Common myeloid progenitor, CD34-positive (primary cell): ENCODE data around the gene SAMD3.
"Not testable (repeated sequence)": the region's sequence is repeated elsewhere in the genome, so short reads cannot be mapped to it uniquely, and the experiment has no call there.

Experiments used
- CTCF ChIA-PET: fragments of 350-600 bp; sonication (Branson Sonifier 250); formaldehyde crosslinking; loops from one replicate; lab custom pipeline; 2021; ENCODE audit warnings: antibody characterized with exemption; lab: Charles Lee
- POLR2A ChIA-PET: fragments of 350-600 bp; sonication (Branson Sonifier 250); formaldehyde crosslinking; loops from one replicate; lab custom pipeline; 2021; ENCODE audit warnings: antibody characterized with exemption; lab: Charles Lee
- DNase-seq, 3 donors: peaks; one replicate each; pipeline versions ENCODE4 v3.0.0 to v3.0.0-alpha.2; 2013
- H3K27ac ChIP-seq, 2 experiments: 1 replicate in 1 of 2; 2 replicates in 1 of 2; pipeline ENCODE4 v1.7.0; 2013; ENCODE audit warnings: inconsistent platforms in 2 of 2, low read length in 2 of 2, mild to moderate bottlenecking in 2 of 2, low read depth in 1 of 2, moderate library complexity in 1 of 2; ENCODE audit not compliant: severe bottlenecking in 2 of 2, insufficient read depth in 1 of 2, poor library complexity in 1 of 2
- H3K27me3 ChIP-seq, 5 experiments: replicated peaks in 2 of 5; 1 replicate in 3 of 5; 2 replicates in 2 of 5; pipeline versions ENCODE4 v1.6.1 to v1.7.0; 2013; ENCODE audit warnings: low read length in 4 of 5, mild to moderate bottlenecking in 2 of 5, moderate library complexity in 2 of 5, inconsistent platforms in 1 of 5; ENCODE audit not compliant: insufficient read depth in 5 of 5, control insufficient read depth in 4 of 5
- H3K36me3 ChIP-seq, 4 experiments: 1 replicate in 2 of 4; 2 replicates in 2 of 4; pipeline versions ENCODE4 v1.6.1 to v1.7.0; 2013; ENCODE audit warnings: low read length in 3 of 4, control low read depth in 1 of 4, mild to moderate bottlenecking in 1 of 4; ENCODE audit not compliant: control insufficient read depth in 4 of 4, insufficient read depth in 4 of 4
- H3K4me1 ChIP-seq, 4 experiments: 1 replicate in 3 of 4; 2 replicates in 1 of 4; pipeline versions ENCODE4 v1.6.1 to v1.7.1; 2013; ENCODE audit warnings: low read length in 3 of 4, mild to moderate bottlenecking in 3 of 4, control low read depth in 1 of 4, inconsistent platforms in 1 of 4, moderate library complexity in 1 of 4; ENCODE audit not compliant: control insufficient read depth in 4 of 4, insufficient read depth in 4 of 4; ENCODE audit errors: control extremely low read depth in 1 of 4
- H3K4me3 ChIP-seq, 7 experiments: 1 replicate in 4 of 7; 2 replicates in 3 of 7; pipeline versions ENCODE4 v1.5.1 to v1.7.0; 2013; ENCODE audit warnings: mild to moderate bottlenecking in 7 of 7, low read length in 6 of 7, moderate library complexity in 6 of 7, inconsistent platforms in 2 of 7, low read depth in 2 of 7, control low read depth in 1 of 7; ENCODE audit not compliant: insufficient read depth in 4 of 7, control insufficient read depth in 1 of 7; ENCODE audit errors: extremely low read depth in 1 of 7
- H3K9me3 ChIP-seq, 5 experiments: 1 replicate in 4 of 5; 2 replicates in 1 of 5; pipeline versions ENCODE4 v1.6.1 to v1.7.1; 2013; ENCODE audit warnings: low read length in 4 of 5, mild to moderate bottlenecking in 2 of 5, inconsistent platforms in 1 of 5, low read depth in 1 of 5, moderate library complexity in 1 of 5; ENCODE audit not compliant: control insufficient read depth in 4 of 5, insufficient read depth in 2 of 5; ENCODE audit errors: control extremely low read depth in 1 of 5
- WGBS: methylation state at CpG from one replicate; pipeline ENCODE4 v1.1.5; 2013; ENCODE audit not compliant: insufficient coverage; 5-methylcytosine and 5-hydroxymethylcytosine counted together

SAMD3 gene

DNA sequence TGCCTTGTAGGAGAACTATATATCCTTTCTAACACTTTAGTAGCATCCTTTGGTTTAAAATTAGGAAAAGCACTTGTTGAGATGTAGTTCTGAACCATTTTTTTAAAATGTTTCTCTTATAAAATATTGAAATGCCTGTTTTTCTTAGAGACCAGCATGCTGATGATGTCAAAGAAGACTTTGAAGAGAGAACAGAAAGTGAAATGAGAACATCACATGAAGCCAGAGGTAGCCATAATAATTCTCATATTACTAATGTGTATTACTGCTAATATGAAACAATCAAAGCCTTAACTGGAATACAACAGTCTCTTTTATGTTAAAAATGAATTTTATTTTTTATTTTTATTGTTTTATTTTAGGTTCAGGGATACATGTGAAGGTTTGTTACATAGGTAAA is 102.0 kb downstream of the SAMD3 start:
- Histone ChIP-seq H3K36me3 (peaks cover 0 to 7% (median 4%) of the 10 kb centered on the region in 4 experiments), H3K4me3 (no peak overlapping the region), H3K27me3 (no peaks in the 10 kb centered on the region), H3K27ac (no peak overlapping the region), H3K9me3 (no peaks in the 10 kb centered on the region), H3K4me1 (no peaks in the 10 kb centered on the region)
- DNase-seq, result no peak
- ChIA-PET POLR2A (no interaction called here), CTCF (no interaction called here)

DNA sequence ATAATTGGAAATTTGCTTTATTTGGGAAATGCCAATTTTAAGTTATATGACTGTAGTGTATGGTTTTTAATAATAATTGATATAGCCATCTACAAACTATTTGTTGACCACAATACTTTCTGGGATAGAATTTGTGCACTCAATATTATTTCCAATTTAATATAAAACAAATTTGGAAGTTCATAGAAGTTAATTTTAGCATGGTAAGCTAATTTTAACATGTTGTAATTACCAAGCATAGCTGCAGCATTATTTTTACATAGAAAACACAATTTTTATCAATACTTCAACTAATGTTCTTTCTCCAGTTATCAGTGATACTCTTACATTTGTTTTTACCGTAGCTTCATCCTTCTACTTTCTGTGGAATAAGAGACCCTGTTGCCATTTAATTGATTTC is 103.5 kb downstream of the SAMD3 start:
- H3K27me3 ChIP-seq, result no peaks in the 10 kb centered on the region
- H3K4me1 ChIP-seq, result no peaks in the 10 kb centered on the region
- no peak overlapping the region for H3K27ac ChIP-seq
- POLR2A ChIA-PET, result no interaction called here
- no peak overlapping the region for H3K4me3 ChIP-seq
- no peaks in the 10 kb centered on the region for H3K9me3 ChIP-seq
- H3K36me3 ChIP-seq, result peaks cover 0 to 10% (median 4%) of the 10 kb centered on the region in 4 experiments
- 100% methylated on average over 1 of the region's 1 CpG for WGBS
- CTCF ChIA-PET, result interaction anchor here (0.6 kb wide), 1 partner anchor 9 kb away, joined by 3 read pairs; no protein-coding TSS in a partner anchor
- DNase-seq, result no peak

DNA sequence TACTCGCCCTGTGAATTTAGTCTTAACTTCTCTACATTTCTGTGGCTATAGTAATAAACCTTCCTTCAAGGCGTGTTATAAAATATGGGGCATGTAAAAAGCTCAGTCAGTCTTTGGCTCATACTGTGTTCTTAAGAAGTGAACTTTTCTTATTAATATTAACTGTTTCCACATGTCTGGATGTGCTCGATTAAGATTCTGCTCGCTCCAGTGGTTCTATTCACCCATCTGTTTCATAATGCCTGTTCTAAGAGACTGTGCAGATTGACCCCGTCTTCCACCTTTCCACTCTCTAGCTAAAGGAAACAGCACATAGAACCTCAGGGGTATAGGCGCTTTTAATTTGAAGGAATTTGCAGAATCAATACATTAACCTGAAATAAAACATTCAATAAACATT is 104.5 kb downstream of the SAMD3 start:
- ChIA-PET POLR2A (no interaction called here), CTCF (no interaction called here)
- Histone ChIP-seq H3K4me3 (no peak overlapping the region), H3K9me3 (no peaks in the 10 kb centered on the region), H3K27me3 (no peaks in the 10 kb centered on the region), H3K36me3 (peaks cover 0 to 6% (median 4%) of the 10 kb centered on the region in 4 experiments), H3K27ac (no peak overlapping the region), H3K4me1 (no peaks in the 10 kb centered on the region)
- 100% methylated on average over 3 of the region's 6 CpGs for WGBS
- no peak for DNase-seq

DNA sequence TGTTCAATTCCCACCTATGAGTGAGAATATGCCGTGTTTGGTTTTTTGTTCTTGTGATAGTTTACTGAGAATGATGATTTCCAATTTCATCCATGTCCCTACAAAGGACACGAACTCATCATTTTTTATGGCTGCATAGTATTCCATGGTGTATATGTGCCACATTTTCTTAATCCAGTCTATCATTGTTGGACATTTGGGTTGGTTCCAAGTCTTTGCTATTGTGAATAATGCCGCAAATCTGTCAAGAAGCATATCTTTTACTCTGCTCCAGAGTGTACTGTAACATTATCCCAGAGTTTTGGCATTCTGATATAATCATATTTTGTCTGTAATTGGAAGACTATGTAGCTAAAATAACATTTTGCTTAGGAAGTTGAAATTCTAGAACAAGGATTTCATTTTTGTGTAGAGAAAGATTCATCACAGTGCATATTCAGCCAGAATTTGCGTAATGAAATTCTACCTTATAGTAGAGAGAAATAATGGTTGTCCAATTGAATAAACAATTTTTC is 105.5 kb downstream of the SAMD3 start:
- H3K27ac ChIP-seq, H3K9me3 ChIP-seq, POLR2A ChIA-PET, H3K4me3 ChIP-seq, H3K27me3 ChIP-seq, DNase-seq, CTCF ChIA-PET, H3K36me3 ChIP-seq, H3K4me1 ChIP-seq: not testable (repeated sequence)
- 100% methylated on average over 1 of the region's 4 CpGs for WGBS

DNA sequence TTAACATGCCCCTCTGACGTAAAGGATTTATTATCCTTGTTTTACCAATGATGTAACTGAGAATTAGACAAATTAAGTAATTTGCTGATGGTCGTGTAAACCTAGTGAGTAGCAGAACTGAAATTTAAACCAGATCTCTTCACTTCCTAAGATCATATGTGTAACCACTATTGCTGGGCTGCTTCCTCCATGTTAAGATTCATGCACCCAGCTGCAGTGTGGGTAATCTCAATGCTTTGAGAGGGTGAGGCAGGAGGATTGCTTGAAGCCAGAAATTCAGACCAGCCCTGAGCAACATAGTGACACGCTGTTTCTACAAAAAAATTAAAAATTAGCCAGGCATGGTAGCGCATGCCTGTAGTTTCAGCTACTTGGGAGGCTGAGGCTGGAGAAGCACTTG is 106.5 kb downstream of the SAMD3 start:
- H3K9me3 ChIP-seq, result no peaks in the 10 kb centered on the region
- H3K4me3 ChIP-seq, result no peak overlapping the region
- CTCF ChIA-PET, result no interaction called here
- no peak overlapping the region for H3K27ac ChIP-seq
- no peaks in the 10 kb centered on the region for H3K27me3 ChIP-seq
- H3K4me1 ChIP-seq, result no peaks in the 10 kb centered on the region
- 100% methylated on average over 2 of the region's 4 CpGs for WGBS
- no peak for DNase-seq
- peaks cover 4 to 8% (median 6%) of the 10 kb centered on the region in 4 experiments for H3K36me3 ChIP-seq
- POLR2A ChIA-PET, result no interaction called here

DNA sequence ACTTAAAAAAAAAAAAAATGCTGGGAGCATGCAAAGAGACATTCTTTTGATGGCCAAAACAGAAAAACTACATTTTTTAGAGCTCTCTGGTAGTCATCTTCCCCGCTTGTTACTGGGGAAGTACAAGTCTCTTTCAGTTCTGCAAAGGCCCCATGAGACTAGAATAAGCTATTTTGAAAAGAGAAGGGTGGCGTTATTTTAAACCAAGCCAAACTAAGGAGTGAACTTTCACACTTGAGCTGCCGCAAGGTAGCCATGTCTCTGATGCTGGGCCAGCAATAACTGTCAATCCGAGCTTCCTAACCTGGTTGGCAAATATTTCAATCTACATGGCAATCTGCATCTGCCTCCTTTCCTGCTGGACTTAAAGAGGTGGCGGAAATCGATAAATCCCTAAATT is 107.7 kb downstream of the SAMD3 start:
- CTCF ChIA-PET, result interaction anchor here (0.6 to 1.2 kb wide), 2 partner anchors 10 to 1870 kb away, joined by 3 to 4 read pairs; no protein-coding TSS in a partner anchor
- 81% methylated on average over 4 of the region's 6 CpGs for WGBS
- Histone ChIP-seq H3K9me3 (no peaks in the 10 kb centered on the region), H3K4me1 (no peaks in the 10 kb centered on the region), H3K36me3 (peaks cover 4 to 11% (median 7%) of the 10 kb centered on the region in 4 experiments), H3K27me3 (no peaks in the 10 kb centered on the region), H3K27ac (no peak overlapping the region), H3K4me3 (no peak overlapping the region)
- DNase-seq, result no peak
- POLR2A ChIA-PET, result interaction anchor here (0.6 kb wide), 1 partner anchor 737 kb away, joined by 3 read pairs; no protein-coding TSS in a partner anchor

DNA sequence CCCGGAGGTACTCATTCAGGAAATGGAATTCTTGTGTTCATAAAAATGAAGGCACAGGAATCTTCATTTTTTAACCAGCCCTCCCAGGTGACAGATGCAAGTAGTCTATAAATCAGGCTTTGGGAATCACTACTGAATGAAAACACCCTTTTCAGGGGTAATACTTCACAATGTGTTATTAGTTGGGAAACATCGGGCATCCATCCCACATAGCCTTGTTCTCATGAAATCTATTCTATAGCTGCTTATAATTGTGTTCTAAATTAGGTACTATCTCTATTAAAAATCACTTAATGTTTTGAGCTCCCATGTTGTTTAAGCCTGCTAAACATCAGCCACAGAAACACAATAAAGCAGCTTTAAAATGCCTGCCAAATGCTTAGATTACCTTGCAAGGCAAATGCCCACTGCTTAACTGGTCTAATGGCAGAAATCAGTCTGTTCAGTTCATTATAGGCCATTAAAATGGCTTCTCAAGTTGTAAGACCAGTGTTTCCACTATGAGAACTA is 109.5 kb downstream of the SAMD3 start:
- no peak overlapping the region for H3K4me3 ChIP-seq
- no peak for DNase-seq
- no peak overlapping the region for H3K27ac ChIP-seq
- whole genome bisulfite sequencing, result 100% methylated on average over 1 of the region's 2 CpGs
- no peaks in the 10 kb centered on the region for H3K27me3 ChIP-seq
- ChIA-PET POLR2A (no interaction called here), CTCF (interaction anchor here (0.9 kb wide), 1 partner anchor 10 kb away, joined by 6 read pairs; no protein-coding TSS in a partner anchor)
- no peaks in the 10 kb centered on the region for H3K4me1 ChIP-seq
- peaks cover 0 to 2% (median 0%) of the 10 kb centered on the region in 5 experiments for H3K9me3 ChIP-seq
- H3K36me3 ChIP-seq, result peaks cover 4 to 11% (median 5%) of the 10 kb centered on the region in 4 experiments
